Measurements from ENCODE around the gene PDCD2L. TPM values are rescaled to one million over a fixed set of nuclear protein-coding genes. Genes with fewer than 3 reads are reported as not detected.
"Not testable (repeated sequence)": the region's sequence is repeated elsewhere in the genome, so short reads cannot be mapped to it uniquely, and the experiment has no call there.

The PDCD2L gene
- total RNA-seq, 2 experiments from 2014 or later, result 3.8 to 3.9 TPM

GRCh38 chr19:34386645-34387445, 17.4 kb upstream of the PDCD2L start:
- Mint-ChIP-seq H3K9me3 (no peaks in the 10 kb centered on the region), H3K27ac (peak overlapping the region; percentile 47), H3K36me3 (ENCODE audit: low read depth) (peaks cover 48% of the 10 kb centered on the region), H3K4me1 (ENCODE audit: low read depth) (peaks cover 4% of the 10 kb centered on the region), H3K4me3 (no peak overlapping the region), H3K27me3 (no peaks in the 10 kb centered on the region)
- H3K9me3 ChIP-seq (ENCODE audit: control insufficient read depth in 1 of 2, insufficient read depth in 1 of 2, low read length in 2 of 2), result no peaks in the 10 kb centered on the region
- H3K4me1 ChIP-seq (ENCODE audit: insufficient read depth, low read length), result no peaks in the 10 kb centered on the region
- peaks cover 80% of the 10 kb centered on the region for H3K36me3 ChIP-seq (ENCODE audit: insufficient read depth, low read length)
- H3K27me3 ChIP-seq (ENCODE audit: control insufficient read depth in 1 of 2, insufficient read depth in 2 of 2, low read length in 2 of 2), result no peaks in the 10 kb centered on the region
- intact Hi-C loops (cut with DNase I, micrococcal nuclease), result no loop called here
- no peak overlapping the region for H3K4me3 ChIP-seq (ENCODE audit: low read length)
- H3K27ac ChIP-seq (ENCODE audit: low read depth in 1 of 2, low read length in 2 of 2), result no peak overlapping the region
- ChIA-PET CTCF (no interaction called here), POLR2A (interaction anchor here (0.6 kb wide), 1 partner anchor 141 kb away, joined by 4 read pairs; no protein-coding TSS in a partner anchor)
- TF ChIP-seq CTCF (IDR thresholded peaks at IDR 0.05), result no peak
- ATAC-seq (ENCODE audit: poor library complexity) (no peak), DNase-seq (no peak)

- Mint-ChIP-seq H3K36me3 (ENCODE audit: low read depth) (peaks cover 46% of the 10 kb centered on the region), H3K9me3 (no peaks in the 10 kb centered on the region), H3K4me3 (no peak overlapping the region), H3K27me3 (no peaks in the 10 kb centered on the region), H3K4me1 (ENCODE audit: low read depth) (peaks cover 4% of the 10 kb centered on the region), H3K27ac (no peak overlapping the region)
- CTCF ChIA-PET, result no interaction called here
- ATAC-seq (ENCODE audit: poor library complexity) (no peak), DNase-seq (no peak)
- no peak overlapping the region for H3K4me3 ChIP-seq (ENCODE audit: low read length)
- H3K36me3 ChIP-seq (ENCODE audit: insufficient read depth, low read length), result peaks cover 80% of the 10 kb centered on the region
- H3K27me3 ChIP-seq (ENCODE audit: control insufficient read depth in 1 of 2, insufficient read depth in 2 of 2, low read length in 2 of 2), result no peaks in the 10 kb centered on the region
- no peaks in the 10 kb centered on the region for H3K4me1 ChIP-seq (ENCODE audit: insufficient read depth, low read length)
- POLR2A ChIA-PET, result no interaction called here
- H3K9me3 ChIP-seq (ENCODE audit: control insufficient read depth in 1 of 2, insufficient read depth in 1 of 2, low read length in 2 of 2), result no peaks in the 10 kb centered on the region
- intact Hi-C loops (cut with DNase I, micrococcal nuclease), result no loop called here
- TF ChIP-seq CTCF (IDR thresholded peaks at IDR 0.05), result no peak
- H3K27ac ChIP-seq (ENCODE audit: low read depth in 1 of 2, low read length in 2 of 2), result no peak overlapping the region
Measured at GRCh38 chr19:34387446-34387810, 16.8 kb upstream of the PDCD2L start.

GRCh38 chr19:34388745-34389144, 15.5 kb upstream of the PDCD2L start:
- peaks cover 79% of the 10 kb centered on the region for H3K36me3 ChIP-seq (ENCODE audit: insufficient read depth, low read length)
- H3K27ac ChIP-seq (ENCODE audit: low read depth in 1 of 2, low read length in 2 of 2); CTCF ChIA-PET; H3K4me1 Mint-ChIP-seq (ENCODE audit: low read depth); H3K4me3 ChIP-seq (ENCODE audit: low read length); H3K4me3 Mint-ChIP-seq; H3K27ac Mint-ChIP-seq; H3K27me3 ChIP-seq (ENCODE audit: control insufficient read depth in 1 of 2, insufficient read depth in 2 of 2, low read length in 2 of 2); ATAC-seq (ENCODE audit: poor library complexity); H3K4me1 ChIP-seq (ENCODE audit: insufficient read depth, low read length); H3K9me3 ChIP-seq (ENCODE audit: control insufficient read depth in 1 of 2, insufficient read depth in 1 of 2, low read length in 2 of 2); H3K27me3 Mint-ChIP-seq; H3K9me3 Mint-ChIP-seq; DNase-seq; intact Hi-C loops (cut with DNase I, micrococcal nuclease); POLR2A ChIA-PET: not testable (repeated sequence)
- H3K36me3 Mint-ChIP-seq (ENCODE audit: low read depth), result peaks cover 33% of the 10 kb centered on the region

GRCh38 chr19:34391813-34392212, 12.4 kb upstream of the PDCD2L start:
- no peak for DNase-seq
- peaks cover 81% of the 10 kb centered on the region for H3K36me3 ChIP-seq (ENCODE audit: insufficient read depth, low read length)
- no peak overlapping the region for H3K27ac Mint-ChIP-seq
- no peak for TF ChIP-seq CTCF (IDR thresholded peaks at IDR 0.05)
- H3K27ac ChIP-seq (ENCODE audit: low read depth in 1 of 2, low read length in 2 of 2), result no peak overlapping the region
- intact Hi-C loops (cut with DNase I, micrococcal nuclease), result loop anchor here in 1 of 2 experiments (2.0 kb wide), 1 partner anchor 17 kb away; no protein-coding TSS in a partner anchor
- ChIA-PET CTCF (no interaction called here), POLR2A (no interaction called here)
- ATAC-seq (ENCODE audit: poor library complexity), result no peak
- no peaks in the 10 kb centered on the region for H3K9me3 Mint-ChIP-seq
- no peaks in the 10 kb centered on the region for H3K4me1 ChIP-seq (ENCODE audit: insufficient read depth, low read length)
- no peak overlapping the region for H3K4me3 Mint-ChIP-seq
- peaks cover 22% of the 10 kb centered on the region for H3K36me3 Mint-ChIP-seq (ENCODE audit: low read depth)
- H3K4me1 Mint-ChIP-seq (ENCODE audit: low read depth), result no peaks in the 10 kb centered on the region
- no peaks in the 10 kb centered on the region for H3K27me3 ChIP-seq (ENCODE audit: control insufficient read depth in 1 of 2, insufficient read depth in 2 of 2, low read length in 2 of 2)
- no peaks in the 10 kb centered on the region for H3K9me3 ChIP-seq (ENCODE audit: control insufficient read depth in 1 of 2, insufficient read depth in 1 of 2, low read length in 2 of 2)
- H3K27me3 Mint-ChIP-seq, result no peaks in the 10 kb centered on the region
- no peak overlapping the region for H3K4me3 ChIP-seq (ENCODE audit: low read length)

Measured in CD4-positive, alpha-beta T cell (primary cell).